GM21717 (cell line): ENCODE results near the gene DIDO1.
A peak's percentile ranks its signal among the peaks of the same experiment; 100 is the strongest.

Experiments used
- ATAC-seq: cut with Tn5 transposase; IDR thresholded peaks from one replicate; pipeline ENCODE4 v1.9.1; 2021; ENCODE audit warnings: mild to moderate bottlenecking, moderate library complexity; ENCODE audit not compliant: unreplicated experiment

DIDO1 gene

DNA sequence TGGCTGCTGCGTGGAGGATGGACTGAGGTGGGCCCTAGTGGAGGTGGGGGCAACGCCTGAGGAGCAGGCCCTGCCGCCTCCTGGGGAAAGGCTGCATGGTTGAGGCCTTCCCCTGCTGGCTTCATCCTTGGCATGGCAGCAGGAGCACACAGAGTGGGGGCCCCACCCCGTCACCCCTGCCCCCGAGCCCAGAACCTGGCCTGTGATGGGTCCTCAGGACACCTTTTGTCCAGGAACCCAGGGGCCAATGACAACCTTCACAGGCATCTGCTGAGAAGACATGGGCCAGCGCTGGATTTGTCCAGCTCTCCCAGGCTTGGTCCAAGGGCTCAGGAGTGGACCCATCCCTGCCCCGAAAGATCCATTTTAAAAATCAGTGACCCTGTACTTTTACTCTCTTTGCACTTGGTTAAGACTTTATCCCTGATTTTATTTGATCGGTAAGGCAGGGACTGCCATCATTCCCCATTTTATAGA lies 25.6 kb upstream of the DIDO1 start:
- ATAC-seq: no peak

DNA sequence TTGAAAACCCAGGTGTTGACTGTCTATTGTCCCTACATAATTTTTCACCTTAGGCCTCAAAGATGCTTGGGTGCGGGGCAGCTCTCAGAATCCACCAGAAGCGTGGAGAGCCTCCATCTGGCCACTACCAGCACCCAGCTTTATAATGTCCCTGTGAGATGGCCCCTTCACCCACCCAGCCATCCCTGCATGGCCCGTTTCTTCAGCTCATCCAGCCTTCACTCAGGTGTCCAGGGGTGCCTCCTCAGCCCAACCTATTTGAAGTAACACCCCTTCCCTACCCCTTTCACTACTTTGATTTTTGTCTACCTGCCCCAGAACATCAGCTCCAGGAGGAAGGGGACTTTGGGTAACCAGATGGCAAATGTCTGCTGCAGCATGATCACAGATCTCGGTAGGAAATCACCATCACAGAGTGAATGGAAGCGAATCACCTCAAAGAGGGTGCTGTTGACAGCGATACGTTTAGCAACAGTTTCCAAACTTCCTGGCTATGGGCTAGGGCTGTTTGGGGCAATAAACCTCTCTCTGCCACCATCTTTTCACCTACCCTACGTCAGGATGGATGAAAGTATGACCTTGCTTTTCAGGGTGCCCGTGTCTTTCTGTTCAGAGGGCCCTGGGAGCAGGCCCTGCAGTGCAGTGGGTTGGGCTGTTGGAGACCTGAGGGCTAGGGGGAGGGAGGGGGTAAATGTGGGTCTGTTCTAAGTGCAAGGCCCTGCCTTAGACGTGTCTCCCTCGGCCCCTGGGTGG lies 25.0 kb upstream of the DIDO1 start:
- no peak for ATAC-seq

GRCh38 chr20:62950741-62951140 lies 24.4 kb upstream of the DIDO1 start:
- ATAC-seq: no peak

DNA sequence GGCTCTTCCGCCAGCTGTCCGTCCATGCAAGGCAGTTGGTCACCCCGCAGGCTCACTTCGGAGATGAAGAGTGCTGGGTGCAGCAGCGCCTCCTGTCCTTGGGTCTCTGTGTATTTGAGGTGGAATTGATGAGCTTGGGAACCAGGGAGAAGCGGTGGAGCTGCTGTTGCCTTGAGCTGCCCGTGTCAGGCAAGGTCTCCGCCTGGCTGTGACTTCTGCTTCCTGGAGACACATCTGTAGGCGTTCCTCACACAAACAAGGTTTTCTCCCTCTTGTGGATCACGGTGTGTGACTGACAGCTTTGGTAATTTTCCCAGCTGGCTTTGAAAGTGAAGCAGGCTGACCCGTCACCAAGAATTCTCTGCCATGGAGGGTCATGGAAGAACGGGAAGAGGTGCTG lies 23.7 kb upstream of the DIDO1 start:
- ATAC-seq: no peak

DNA sequence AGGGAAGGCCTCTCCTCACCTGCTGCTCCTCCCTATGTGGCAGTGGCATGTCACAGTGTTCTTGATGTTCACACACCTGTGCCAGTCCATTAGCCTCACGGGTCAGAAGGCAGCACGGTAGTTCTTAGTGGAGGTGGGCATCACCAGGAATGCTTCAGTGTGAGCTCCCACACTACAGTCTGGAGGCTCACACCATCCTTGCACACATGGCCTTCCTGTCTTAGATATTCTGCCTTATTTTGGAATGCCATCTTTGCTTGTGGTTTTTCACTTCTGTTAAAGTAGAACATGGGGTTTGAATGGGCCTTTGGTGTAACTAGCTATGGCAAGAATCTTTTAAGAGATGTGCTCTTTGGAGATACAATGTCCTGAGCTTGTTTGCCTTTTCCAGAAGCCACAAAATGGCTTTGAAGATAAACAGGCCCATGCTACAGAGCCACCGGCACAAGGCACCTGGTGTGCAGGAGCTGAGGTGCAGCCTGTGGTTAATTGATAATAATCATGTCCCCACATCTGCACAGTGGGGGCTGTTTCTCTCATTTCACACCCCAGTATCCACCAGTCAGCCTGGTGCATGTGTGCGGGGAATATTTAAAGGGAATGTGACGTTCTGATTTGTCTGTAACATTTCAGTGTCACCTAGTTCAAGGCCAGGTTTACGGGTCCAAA lies 23.0 kb upstream of the DIDO1 start:
- ATAC-seq: no peak

DNA sequence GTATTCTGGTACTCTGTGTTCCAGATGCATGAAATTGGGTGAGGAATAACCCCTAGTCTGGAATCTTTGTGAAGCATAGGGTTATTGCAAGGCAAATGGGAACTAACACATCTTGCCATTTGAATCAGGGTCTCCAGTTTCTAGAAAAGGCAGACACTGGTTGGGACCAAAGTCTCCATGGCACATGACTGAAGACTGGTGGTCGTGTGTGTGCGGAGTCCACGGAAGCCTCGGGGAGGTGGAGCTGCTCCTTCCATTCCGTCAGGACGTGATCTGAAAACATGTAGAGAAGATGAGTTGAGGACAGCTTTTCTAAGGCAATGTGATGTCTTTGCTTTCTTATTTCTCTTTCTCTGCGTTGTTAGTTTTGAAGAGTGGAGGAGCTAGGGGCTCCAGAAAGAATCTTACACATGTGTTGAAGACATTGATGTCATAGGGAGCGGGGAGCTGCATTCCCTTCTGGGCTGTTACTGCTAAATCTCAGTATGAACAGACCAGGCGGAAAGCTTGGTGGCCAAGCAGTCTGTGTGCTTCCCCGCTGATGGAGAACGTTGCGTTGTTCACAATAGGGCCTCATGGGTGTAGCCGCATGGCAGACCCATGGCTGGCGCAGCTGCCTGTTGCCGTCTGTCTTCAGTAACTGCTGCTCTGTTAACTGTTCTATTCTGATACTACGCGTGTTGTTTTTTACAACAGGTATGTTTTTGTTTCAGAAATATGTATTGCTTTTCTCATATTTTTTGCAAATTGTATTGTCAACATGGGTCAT lies 21.4 kb upstream of the DIDO1 start:
- no peak for ATAC-seq

GRCh38 chr20:62946918-62947317 lies 20.6 kb upstream of the DIDO1 start:
- ATAC-seq: no peak

DNA sequence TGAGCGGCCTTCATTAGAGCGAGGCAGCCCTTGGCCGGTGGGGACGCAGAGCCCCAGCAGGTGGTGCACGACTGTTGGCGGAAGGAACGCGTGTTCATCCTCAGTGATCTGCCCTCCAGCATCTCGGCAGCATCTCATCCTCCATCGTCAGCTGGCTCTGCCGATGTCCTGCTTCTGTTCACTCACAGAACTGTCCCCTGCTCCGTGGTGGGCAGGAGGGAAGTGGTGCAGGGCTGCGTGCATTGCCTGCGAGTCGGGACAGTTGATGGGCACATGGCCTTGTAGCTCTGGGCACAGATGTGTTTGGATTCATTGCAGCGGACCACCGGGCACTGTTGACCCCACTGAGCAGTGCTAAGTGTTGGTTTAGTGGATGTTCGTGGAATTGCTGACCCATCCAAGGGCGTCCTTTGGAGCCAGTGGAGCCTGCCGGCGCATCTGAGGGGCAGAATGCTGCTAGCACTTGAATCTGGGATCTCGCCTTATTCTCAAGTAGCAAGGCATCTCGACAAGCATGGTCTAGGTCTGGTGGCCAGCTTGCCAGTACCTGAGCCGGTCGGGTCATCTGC lies 19.6 kb upstream of the DIDO1 start:
- ATAC-seq: no peak

DNA sequence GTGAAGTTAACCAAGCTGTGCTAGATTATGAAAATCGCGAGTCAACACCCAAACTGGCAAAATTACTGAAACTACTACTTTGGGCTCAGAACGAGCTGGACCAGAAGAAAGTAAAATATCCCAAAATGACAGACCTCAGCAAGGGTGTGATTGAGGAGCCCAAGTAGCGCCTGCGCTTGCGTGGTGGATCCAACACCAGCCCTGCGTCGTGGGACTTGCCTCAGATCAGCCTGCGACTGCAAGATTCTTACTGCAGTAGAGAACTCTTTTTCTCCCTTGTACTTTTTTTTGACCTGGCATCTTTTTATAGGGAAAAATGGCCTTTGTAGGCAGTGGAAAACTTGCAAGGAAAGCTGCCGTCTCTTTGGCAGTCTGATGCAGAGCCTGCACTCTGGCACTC lies 18.4 kb upstream of the DIDO1 start:
- ATAC-seq: no peak

- ATAC-seq: no peak
These were observed 17.9 kb upstream of the DIDO1 start for GRCh38 chr20:62944184-62944583.

GRCh38 chr20:62943396-62943795 lies 17.1 kb upstream of the DIDO1 start:
- ATAC-seq: no peak

GRCh38 chr20:62942456-62942855 lies 16.2 kb upstream of the DIDO1 start:
- ATAC-seq: no peak

DNA sequence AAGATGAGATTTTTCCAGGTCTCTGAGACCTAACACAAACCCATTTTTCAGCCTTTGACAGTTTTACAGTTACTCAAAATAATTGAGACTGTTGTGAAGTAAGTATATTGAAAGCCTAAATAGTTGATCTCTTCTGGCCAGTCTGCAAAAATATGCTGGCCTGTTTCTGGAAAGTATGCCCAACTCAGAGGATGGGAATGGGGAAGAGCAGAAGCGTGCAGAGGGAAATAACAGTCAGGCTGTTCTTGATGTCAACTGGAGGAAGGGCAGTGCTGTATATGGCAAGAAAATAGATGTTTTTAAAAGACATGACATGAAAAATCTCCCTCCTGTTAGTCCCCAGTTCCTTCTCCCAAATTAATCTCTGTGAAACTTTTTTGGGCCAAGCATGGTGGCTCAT lies 15.5 kb upstream of the DIDO1 start:
- ATAC-seq: no peak

DNA sequence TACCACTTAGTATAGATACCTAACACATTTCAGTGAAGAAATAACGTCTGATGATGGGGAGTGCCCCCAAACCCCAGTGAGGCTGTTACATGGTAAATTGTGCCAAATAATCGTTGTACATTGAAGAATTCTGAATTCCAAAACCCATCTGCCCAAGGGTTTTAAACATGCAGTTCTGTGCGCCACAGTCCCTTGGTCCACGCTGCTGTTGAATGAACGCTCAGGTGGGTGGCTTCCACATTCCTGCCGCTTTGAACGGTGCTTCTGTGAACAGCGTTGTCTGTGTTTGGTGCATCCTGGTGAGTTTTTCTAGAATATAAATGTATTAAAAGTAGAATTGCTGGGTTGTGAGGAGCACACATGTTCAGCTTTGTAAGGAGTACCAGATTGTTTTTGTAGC lies 14.6 kb upstream of the DIDO1 start:
- ATAC-seq: no peak

- ATAC-seq: peak; percentile 35
These were observed 12.0 kb upstream of the DIDO1 start, which contains the start of gene GID8 for GRCh38 chr20:62938105-62938888. TSS of gene GID8 (plus strand) at chr20:62938147. CDS start at chr20:62941503, 3,356 bp downstream.

GRCh38 chr20:62937268-62938104 lies 11.2 kb upstream of the DIDO1 start:
- ATAC-seq: peak; percentile 57

- ATAC-seq: no peak
These were observed 9.8 kb upstream of the DIDO1 start for GRCh38 chr20:62935968-62936585.

- ATAC-seq: no peak
These were observed 9.1 kb upstream of the DIDO1 start for GRCh38 chr20:62935204-62935967.
